NCI-H2171 (cell line): ENCODE results near the gene C5AR2.
"Not testable (repeated sequence)": the region's sequence is repeated elsewhere in the genome, so short reads cannot be mapped to it uniquely, and the experiment has no call there.

ENCODE experiments used
- DNase-seq: peaks from one replicate; lab custom pipeline; 2025; lab: John Stamatoyannopoulos, UW

The C5AR2 gene

DNA sequence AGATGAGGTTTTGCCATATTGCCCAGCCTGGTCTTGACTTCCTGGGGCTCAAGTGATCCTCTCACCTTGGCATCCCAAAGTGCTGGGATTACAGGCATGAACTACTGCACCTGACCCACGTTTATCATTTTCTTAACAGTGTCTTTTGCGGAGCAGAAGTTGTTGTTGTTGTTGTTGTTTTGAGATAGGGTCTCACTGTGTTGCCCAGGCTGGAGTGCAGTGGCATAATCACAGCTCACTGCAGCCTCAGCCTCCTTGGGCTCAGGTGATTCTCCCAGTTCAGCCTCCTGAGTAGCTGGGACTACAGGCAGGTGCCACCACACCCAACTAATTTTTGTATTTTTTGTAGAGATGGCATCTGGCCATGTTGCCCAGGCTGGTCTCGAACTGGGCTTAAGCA, 55.6 kb downstream of the C5AR2 start:
- DNase-seq, result not testable (repeated sequence)

DNA sequence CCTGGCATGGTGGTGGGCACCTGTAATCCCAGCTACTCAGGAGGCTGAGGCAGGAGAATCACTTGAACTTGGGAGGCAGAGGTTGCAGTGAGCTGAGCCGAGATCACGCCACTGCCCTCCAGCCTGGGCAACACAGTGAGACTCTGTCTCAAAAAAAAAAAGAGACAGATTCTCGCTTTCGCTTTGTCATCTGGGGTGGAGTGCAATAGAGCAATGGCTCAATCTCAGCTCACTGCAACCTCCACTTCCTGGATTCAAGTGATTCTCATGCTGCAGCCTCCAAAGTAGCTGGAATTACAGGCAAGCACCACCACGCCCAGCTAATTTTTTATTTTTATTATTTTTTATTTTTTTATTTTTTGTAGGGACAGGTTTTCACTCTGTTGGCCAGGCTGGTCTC, 56.7 kb downstream of the C5AR2 start:
- not testable (repeated sequence) for DNase-seq

GRCh38 chr19:47389150-47389556, 57.2 kb downstream of the C5AR2 start:
- DNase-seq, result no peak

DNA sequence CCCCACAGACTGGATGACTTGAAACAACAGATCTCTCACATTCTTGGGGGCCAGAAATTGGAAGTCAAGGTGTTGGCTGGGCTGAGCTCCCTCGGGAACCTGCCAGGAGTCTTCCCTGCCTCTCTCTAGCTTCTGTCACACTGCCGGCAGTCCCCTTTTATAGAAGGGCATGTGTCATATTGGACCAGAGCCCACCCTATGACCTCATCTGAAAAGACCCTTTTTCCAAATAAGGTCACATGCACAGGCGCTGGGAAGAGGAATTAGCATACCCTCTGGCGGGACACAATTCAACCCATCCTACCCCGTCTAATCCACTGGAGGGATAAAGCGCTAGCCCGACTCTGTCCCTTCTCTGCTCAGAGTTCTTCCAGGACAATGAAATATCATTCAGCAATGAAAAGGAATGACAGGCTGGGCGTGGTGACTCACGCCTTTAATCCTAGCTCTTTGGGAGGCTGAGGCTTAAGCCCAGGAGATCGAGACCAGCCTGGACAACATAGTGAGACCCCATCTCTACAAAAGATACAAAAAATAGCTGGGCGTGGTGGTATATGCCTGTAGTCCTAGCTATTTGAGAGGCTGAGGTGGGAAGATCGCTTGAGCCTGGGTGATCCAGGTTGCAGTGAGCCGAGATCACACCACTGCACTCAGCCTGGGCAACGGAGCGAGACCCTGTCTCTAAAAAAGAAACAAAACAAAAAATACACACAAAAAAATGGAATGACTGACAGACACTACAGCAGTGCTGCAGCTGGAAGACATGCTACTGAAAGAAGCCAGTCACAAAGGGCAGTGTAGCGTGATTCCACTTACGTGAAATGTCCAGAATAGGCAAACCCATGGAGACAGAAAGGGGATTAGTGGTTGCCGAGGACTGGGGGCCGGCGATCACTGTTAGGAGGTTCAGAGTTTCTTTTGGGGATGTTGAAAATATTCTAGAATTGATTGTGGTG, 58.8 kb downstream of the C5AR2 start:
- DNase-seq, result peak; percentile 33

DNA sequence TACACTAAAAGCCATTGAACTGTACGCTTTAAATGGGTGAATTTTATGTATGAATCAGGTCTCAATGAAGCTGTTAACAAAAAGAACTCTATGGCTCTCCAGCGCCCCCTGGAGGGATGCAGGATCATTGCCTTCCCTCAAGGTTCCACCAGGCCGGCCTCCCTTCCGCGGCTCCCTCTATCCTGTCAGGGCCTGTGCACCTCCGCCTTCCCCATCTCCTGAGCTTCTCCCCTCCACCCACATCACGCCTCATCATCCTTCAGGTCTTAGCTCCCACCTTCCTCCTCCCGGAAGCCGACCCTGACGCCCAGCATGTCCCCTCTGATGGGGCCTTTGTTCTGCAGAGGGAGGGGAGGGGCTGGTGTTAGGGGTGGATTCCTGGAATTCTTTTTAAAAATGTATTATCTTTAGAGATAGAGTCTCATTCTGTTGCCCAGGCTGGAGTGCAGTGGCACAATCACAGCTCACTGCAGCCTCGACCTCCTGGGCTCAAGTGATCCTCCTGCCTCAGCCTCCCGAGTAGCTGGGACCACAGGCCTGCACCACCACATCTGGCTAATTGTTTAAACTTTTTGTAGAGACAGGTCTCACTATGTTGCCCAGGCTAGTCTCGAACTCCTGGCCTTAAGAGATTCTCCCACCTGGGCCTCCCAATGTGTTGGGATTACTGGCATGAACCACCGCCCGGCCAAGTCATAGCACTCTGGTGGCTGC, 59.7 kb downstream of the C5AR2 start:
- DNase-seq, result peak; percentile 30
